ENCODE results near the gene ZNF438. TPM values are rescaled to one million over a fixed set of nuclear protein-coding genes. Genes with fewer than 3 reads are reported as not detected.
"Not testable (repeated sequence)": the region's sequence is repeated elsewhere in the genome, so short reads cannot be mapped to it uniquely, and the experiment has no call there.

ZNF438 gene
- total RNA-seq, 2 donors from 2014 or later = 1.5 to 10.1 TPM

DNA sequence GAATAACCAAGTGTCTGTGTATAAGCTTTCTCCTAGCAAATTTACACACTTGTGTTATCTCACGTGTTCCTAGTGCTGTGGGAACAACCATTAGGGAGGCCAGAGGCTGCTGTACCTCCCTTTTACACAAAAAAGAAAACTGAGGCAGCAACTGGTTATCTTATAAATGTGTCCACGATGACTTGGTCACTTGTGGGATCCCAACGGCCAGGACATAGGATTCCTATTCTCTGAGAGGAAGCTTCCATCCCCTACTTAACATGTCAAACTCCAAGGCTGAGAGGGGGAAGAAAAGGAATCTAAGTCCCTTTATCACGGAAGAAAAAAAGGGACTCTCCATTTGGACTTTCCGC, 484 bp downstream of the ZNF438 start:
- H3K36me3 ChIP-seq = no peaks in the 10 kb centered on the region
- H3K27ac ChIP-seq = peak overlapping the region; percentile 97
- H3K4me1 ChIP-seq (replicated peaks) = no peaks in the 10 kb centered on the region
- intact Hi-C loops (cut with DNase I) = loop anchor here (1.0 to 5.0 kb wide), 4 partner anchors 246 to 730 kb away; no protein-coding TSS in a partner anchor
- TF ChIP-seq, protein P1, sequence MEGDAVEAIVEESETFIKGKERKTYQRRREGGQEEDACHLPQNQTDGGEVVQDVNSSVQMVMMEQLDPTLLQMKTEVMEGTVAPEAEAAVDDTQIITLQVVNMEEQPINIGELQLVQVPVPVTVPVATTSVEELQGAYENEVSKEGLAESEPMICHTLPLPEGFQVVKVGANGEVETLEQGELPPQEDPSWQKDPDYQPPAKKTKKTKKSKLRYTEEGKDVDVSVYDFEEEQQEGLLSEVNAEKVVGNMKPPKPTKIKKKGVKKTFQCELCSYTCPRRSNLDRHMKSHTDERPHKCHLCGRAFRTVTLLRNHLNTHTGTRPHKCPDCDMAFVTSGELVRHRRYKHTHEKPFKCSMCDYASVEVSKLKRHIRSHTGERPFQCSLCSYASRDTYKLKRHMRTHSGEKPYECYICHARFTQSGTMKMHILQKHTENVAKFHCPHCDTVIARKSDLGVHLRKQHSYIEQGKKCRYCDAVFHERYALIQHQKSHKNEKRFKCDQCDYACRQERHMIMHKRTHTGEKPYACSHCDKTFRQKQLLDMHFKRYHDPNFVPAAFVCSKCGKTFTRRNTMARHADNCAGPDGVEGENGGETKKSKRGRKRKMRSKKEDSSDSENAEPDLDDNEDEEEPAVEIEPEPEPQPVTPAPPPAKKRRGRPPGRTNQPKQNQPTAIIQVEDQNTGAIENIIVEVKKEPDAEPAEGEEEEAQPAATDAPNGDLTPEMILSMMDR (IDR thresholded peaks at IDR 0.05) = no peak
- TF ChIP-seq POLR2A (IDR thresholded peaks at IDR 0.05) (no peak), POLR2AphosphoS5 (IDR thresholded peaks at IDR 0.05) (no peak)
- H3K9me3 ChIP-seq = no peaks in the 10 kb centered on the region
- no peak for DNase-seq (ENCODE audit: low spot score)
- peak overlapping the region; percentile 57 to 62 for H3K4me3 ChIP-seq
- WGBS = 8% methylated on average over 5 of the region's 5 CpGs
- no peaks in the 10 kb centered on the region for H3K27me3 ChIP-seq (replicated peaks; ENCODE audit: insufficient read depth)

- intact Hi-C loops (cut with DNase I) = loop anchor here (1.0 to 5.0 kb wide), 4 partner anchors 246 to 730 kb away; no protein-coding TSS in a partner anchor
- Histone ChIP-seq H3K27ac (peak overlapping the region; percentile 97), H3K36me3 (no peaks in the 10 kb centered on the region), H3K4me3 (peak overlapping the region; percentile 57 to 62), H3K4me1 (replicated peaks) (no peaks in the 10 kb centered on the region), H3K27me3 (replicated peaks; ENCODE audit: insufficient read depth) (no peaks in the 10 kb centered on the region), H3K9me3 (no peaks in the 10 kb centered on the region)
- WGBS = 62% methylated on average over 8 of the region's 8 CpGs
- DNase-seq (ENCODE audit: low spot score) = no peak
- TF ChIP-seq POLR2AphosphoS5 (IDR thresholded peaks at IDR 0.05) (no peak), POLR2A (IDR thresholded peaks at IDR 0.05) (no peak)
- TF ChIP-seq, protein P1 (IDR thresholded peaks at IDR 0.05) = no peak
Observed at GRCh38 chr10:31030800-31031199, 865 bp downstream of the ZNF438 start.

DNA sequence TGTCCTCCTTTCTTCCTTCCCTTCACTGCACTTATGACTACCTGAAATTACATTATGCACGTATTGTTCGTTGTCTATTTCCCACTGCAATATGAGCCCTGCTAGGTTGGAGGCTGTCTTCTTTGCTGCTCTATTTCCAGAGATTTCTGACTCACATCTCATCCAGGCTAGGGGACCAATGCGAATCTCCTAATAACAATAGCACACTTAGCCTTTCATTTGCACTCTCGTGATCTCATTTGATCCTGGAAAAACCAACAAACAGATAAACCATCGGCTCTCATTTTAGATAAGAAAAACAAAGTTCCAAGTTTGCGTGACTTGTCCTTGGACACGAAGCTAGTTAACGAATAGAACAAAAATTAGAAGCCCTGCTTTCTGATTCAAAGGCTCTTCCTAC, 1.4 kb downstream of the ZNF438 start:
- intact Hi-C loops (cut with DNase I) = loop anchor here (2.0 to 5.0 kb wide), 3 partner anchors 245 to 731 kb away; no protein-coding TSS in a partner anchor
- DNase-seq (ENCODE audit: low spot score) = no peak
- no peak for TF ChIP-seq POLR2AphosphoS5 (IDR thresholded peaks at IDR 0.05)
- TF ChIP-seq, protein P1 (IDR thresholded peaks at IDR 0.05) = no peak
- no peak for TF ChIP-seq POLR2A (IDR thresholded peaks at IDR 0.05)
- Histone ChIP-seq H3K4me3 (no peak overlapping the region), H3K36me3 (no peaks in the 10 kb centered on the region), H3K4me1 (replicated peaks) (no peaks in the 10 kb centered on the region), H3K27me3 (replicated peaks; ENCODE audit: insufficient read depth) (no peaks in the 10 kb centered on the region), H3K9me3 (no peaks in the 10 kb centered on the region), H3K27ac (peak overlapping the region in 1 of 2 donors; percentile 97)
- WGBS = 56% methylated on average over 8 of the region's 8 CpGs

- WGBS = 64% methylated on average over 2 of the region's 2 CpGs
- TF ChIP-seq, protein P1 (IDR thresholded peaks at IDR 0.05) = no peak
- no peak for TF ChIP-seq POLR2A (IDR thresholded peaks at IDR 0.05)
- no peak for TF ChIP-seq POLR2AphosphoS5 (IDR thresholded peaks at IDR 0.05)
- intact Hi-C loops (cut with DNase I) = no loop called here
- H3K4me1 ChIP-seq (replicated peaks) = no peaks in the 10 kb centered on the region
- H3K36me3 ChIP-seq = no peaks in the 10 kb centered on the region
- no peak overlapping the region for H3K4me3 ChIP-seq
- DNase-seq (ENCODE audit: low spot score) = no peak
- H3K9me3 ChIP-seq = no peaks in the 10 kb centered on the region
- H3K27ac ChIP-seq = no peak overlapping the region
- H3K27me3 ChIP-seq (replicated peaks; ENCODE audit: insufficient read depth) = no peaks in the 10 kb centered on the region
Observed at GRCh38 chr10:31028081-31028480, 3.6 kb downstream of the ZNF438 start.

DNA sequence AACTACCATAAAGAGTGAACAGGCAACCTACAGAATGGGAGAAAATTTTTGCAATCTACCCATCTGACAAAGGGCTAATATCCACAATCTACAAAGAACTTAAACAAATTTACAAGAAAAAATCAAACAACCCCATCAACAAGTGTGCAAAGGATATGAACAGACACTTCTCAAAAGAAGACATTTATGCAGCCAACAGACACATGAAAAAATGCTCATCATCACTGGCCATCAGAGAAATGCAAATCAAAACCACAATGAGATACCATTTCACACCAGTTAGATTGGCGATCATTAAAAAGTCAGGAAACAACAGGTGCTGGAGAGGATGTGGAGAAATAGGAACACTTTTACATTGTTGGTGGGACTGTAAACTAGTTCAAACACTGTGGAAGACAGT, 5.4 kb downstream of the ZNF438 start:
- H3K27me3 ChIP-seq (replicated peaks; ENCODE audit: insufficient read depth); H3K9me3 ChIP-seq; DNase-seq (ENCODE audit: low spot score); H3K27ac ChIP-seq; H3K36me3 ChIP-seq; H3K4me1 ChIP-seq (replicated peaks); H3K4me3 ChIP-seq; intact Hi-C loops (cut with DNase I): not testable (repeated sequence)
- WGBS = 100% methylated on average over 1 of the region's 1 CpG

Data from prostate gland (tissue), 2 donors.